HepG2 (cell line): ENCODE measurements around the gene APBA1. TPM values are rescaled to one million over a fixed set of nuclear protein-coding genes. Genes with fewer than 3 reads are reported as not detected.

ENCODE experiments used
- CHCHD3 ChIP-seq: sonication (generic); formaldehyde crosslinking; IDR thresholded peaks from 2 replicates; pipeline ENCODE4 v1.8.0; 2022; ENCODE audit warnings: mild to moderate bottlenecking, missing genetic modification reagents, moderate library complexity
- ELF4 ChIP-seq: sonication (generic); formaldehyde crosslinking; IDR thresholded peaks from 2 replicates; pipeline ENCODE4 v1.5.0; 2020; ENCODE audit warnings: missing genetic modification reagents, mild to moderate bottlenecking, moderate library complexity, borderline replicate concordance
- ELK4 ChIP-seq: sonication (generic); formaldehyde crosslinking; IDR thresholded peaks from 2 replicates; pipeline ENCODE4 v1.9.0; 2021; ENCODE audit warnings: missing genetic modification reagents, borderline replicate concordance
- FOSL2 ChIP-seq: sonication (generic); formaldehyde crosslinking; IDR thresholded peaks from 2 replicates; pipeline ENCODE4 v1.4.0; 2020; ENCODE audit warnings: missing genetic modification reagents
- POLR2A ChIP-seq, 2 experiments: IDR thresholded peaks; 2 replicates each; pipeline ENCODE4 v1.6.1; 2011; ENCODE audit warnings: low read depth in 2 of 2, low read length in 2 of 2, mild to moderate bottlenecking in 1 of 2, moderate library complexity in 1 of 2; ENCODE audit not compliant: insufficient read depth in 1 of 2
- ZBTB49 ChIP-seq: sonication (generic); formaldehyde crosslinking; IDR thresholded peaks from 2 replicates; pipeline ENCODE4 v1.4.0; 2020; ENCODE audit warnings: missing genetic modification reagents, borderline replicate concordance
- ZFP41 ChIP-seq: sonication (generic); formaldehyde crosslinking; IDR thresholded peaks from 2 replicates; pipeline ENCODE4 v1.4.0; 2020; ENCODE audit warnings: mild to moderate bottlenecking, missing genetic modification reagents, borderline replicate concordance
- ZNF557 ChIP-seq: sonication (generic); formaldehyde crosslinking; IDR thresholded peaks from 2 replicates; pipeline ENCODE4 v1.4.0; 2020; ENCODE audit warnings: missing genetic modification reagents
- ZNF558 ChIP-seq: sonication (generic); formaldehyde crosslinking; IDR thresholded peaks from 2 replicates; pipeline ENCODE4 v1.9.0; 2022; ENCODE audit warnings: mild to moderate bottlenecking, missing genetic modification reagents, borderline replicate concordance
- ZNF615 ChIP-seq: sonication (generic); formaldehyde crosslinking; IDR thresholded peaks from 2 replicates; pipeline ENCODE4 v1.5.0; 2020; ENCODE audit warnings: mild to moderate bottlenecking, missing genetic modification reagents, borderline replicate concordance
- polyA plus RNA-seq, 8 experiments: library from polyadenylated mRNA; depleted of rRNA in 3 of 8; stranded (reverse) in 7 of 8; unstranded in 1 of 8; fragments of >200 nt; fragmentation: Illumina TruSeq in 4 of 8; extraction: Trizol in 4 of 8; gene quantifications; 2 replicates each; pipeline versions ENCODE4 v1.2.1 to v1.2.3, GENCODE V29; 2011 to 2016; ENCODE audit warnings: low read depth in 4 of 8, missing spikeins in 1 of 8, mixed read lengths in 1 of 8; ENCODE audit not compliant: insufficient read depth in 1 of 8
- total RNA-seq, 5 experiments: library from RNA; depleted of rRNA; stranded (reverse); fragments of >200 nt; fragmentation: Illumina TruSeq; extraction: Trizol; gene quantifications; 2 replicates each; pipeline ENCODE4 v1.2.3, GENCODE V29; 2016; ENCODE audit warnings: low read depth in 1 of 5
- TF ChIP-seq, protein P1 (sequence below): sonication (generic); formaldehyde crosslinking; IDR thresholded peaks from 2 replicates; pipeline ENCODE4 v1.8.0; 2022; ENCODE audit warnings: missing genetic modification reagents, low read depth, mild to moderate bottlenecking, borderline replicate concordance

APBA1 gene
- total and polyA plus RNA-seq, 2 of the 13 experiments (the other 11 are each of a cell fraction or from before 2014, with no cell fraction given) = 0.15 TPM; not detected in 1

- TF ChIP-seq ZBTB49 (CRISPR knock-in tag) = no peak
- no peak for TF ChIP-seq CHCHD3 (CRISPR knock-in tag)
- TF ChIP-seq, protein P1, sequence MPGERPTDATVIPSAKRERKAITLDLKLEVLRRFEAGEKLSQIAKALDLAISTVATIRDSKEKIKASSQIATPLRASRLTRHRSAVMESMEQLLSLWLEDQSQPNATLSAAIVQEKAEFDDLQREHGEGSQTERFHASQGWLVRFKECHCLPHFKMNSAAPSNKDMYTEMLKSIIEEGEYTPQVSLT (CRISPR knock-in tag) = no peak
- TF ChIP-seq ZFP41 (CRISPR knock-in tag) = no peak
- no peak for TF ChIP-seq ELF4 (CRISPR knock-in tag)
- TF ChIP-seq ZNF557 (CRISPR knock-in tag) = no peak
- no peak for TF ChIP-seq POLR2A (IDR thresholded peaks at IDR 0.05; ENCODE audit: insufficient read depth in 1 of 2, low read depth in 2 of 2, low read length in 2 of 2)
- no peak for TF ChIP-seq FOSL2 (CRISPR knock-in tag)
- TF ChIP-seq ZNF615 (CRISPR knock-in tag) = no peak
- TF ChIP-seq ZNF558 (CRISPR knock-in tag) = no peak
- no peak for TF ChIP-seq ELK4 (CRISPR knock-in tag)
Observed at GRCh38 chr9:69643098-69643497, 29.1 kb downstream of the APBA1 start (continued).
